Measurements from ENCODE around the gene APOO. TPM values are rescaled to one million over a fixed set of nuclear protein-coding genes. Genes with fewer than 3 reads are reported as not detected.

The APOO gene
- total and polyA plus RNA-seq, 2 of the 13 experiments (the other 11 are each of a cell fraction or from before 2014, with no cell fraction given), result 9.7 to 22.1 TPM

GRCh38 chrX:23841847-23842522, 65.8 kb downstream of the APOO start (continued):
- TF ChIP-seq, protein P1, sequence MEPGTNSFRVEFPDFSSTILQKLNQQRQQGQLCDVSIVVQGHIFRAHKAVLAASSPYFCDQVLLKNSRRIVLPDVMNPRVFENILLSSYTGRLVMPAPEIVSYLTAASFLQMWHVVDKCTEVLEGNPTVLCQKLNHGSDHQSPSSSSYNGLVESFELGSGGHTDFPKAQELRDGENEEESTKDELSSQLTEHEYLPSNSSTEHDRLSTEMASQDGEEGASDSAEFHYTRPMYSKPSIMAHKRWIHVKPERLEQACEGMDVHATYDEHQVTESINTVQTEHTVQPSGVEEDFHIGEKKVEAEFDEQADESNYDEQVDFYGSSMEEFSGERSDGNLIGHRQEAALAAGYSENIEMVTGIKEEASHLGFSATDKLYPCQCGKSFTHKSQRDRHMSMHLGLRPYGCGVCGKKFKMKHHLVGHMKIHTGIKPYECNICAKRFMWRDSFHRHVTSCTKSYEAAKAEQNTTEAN (CRISPR knock-in tag; conservative IDR thresholded peaks at IDR 0.05), result peak; percentile 80; the same call in 1 of the 2 replicates
- TF ChIP-seq ZC3H13 (CRISPR knock-in tag; IDR thresholded peaks at IDR 0.05), result no peak
- no peak for TF ChIP-seq MEIS2 (CRISPR knock-in tag; IDR thresholded peaks at IDR 0.05)
- no peak for TF ChIP-seq ADNP (CRISPR knock-in tag; IDR thresholded peaks at IDR 0.05)
- TF ChIP-seq PITX1 (CRISPR knock-in tag; IDR thresholded peaks at IDR 0.05), result peak; percentile 88
- TF ChIP-seq ZBTB38 (CRISPR knock-in tag; IDR thresholded peaks at IDR 0.05), result no peak
- TF ChIP-seq, protein P2, sequence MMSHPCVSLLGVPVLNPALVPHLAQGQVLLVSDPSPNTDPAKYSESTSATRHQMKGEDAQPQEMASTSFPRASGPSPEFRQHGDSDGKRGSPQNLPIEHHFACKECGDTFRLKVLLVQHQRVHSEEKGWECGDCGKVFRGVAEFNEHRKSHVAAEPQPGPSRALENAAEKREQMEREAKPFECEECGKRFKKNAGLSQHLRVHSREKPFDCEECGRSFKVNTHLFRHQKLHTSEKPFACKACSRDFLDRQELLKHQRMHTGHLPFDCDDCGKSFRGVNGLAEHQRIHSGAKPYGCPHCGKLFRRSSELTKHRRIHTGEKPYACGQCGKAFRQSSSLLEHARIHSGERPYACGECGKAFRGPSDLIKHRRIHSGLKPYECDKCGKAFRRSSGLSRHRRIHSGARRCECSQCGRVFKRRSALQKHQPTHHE (CRISPR knock-in tag; IDR thresholded peaks at IDR 0.05; ENCODE audit: borderline replicate concordance), result no peak
- TF ChIP-seq ZNF382 (CRISPR knock-in tag; IDR thresholded peaks at IDR 0.05; ENCODE audit: borderline replicate concordance), result no peak
- no peak for TF ChIP-seq SNAI1 (CRISPR knock-in tag; IDR thresholded peaks at IDR 0.05; ENCODE audit: borderline replicate concordance)
- no peak for TF ChIP-seq ZNF225 (CRISPR knock-in tag; IDR thresholded peaks at IDR 0.05)
- TF ChIP-seq, protein P3, sequence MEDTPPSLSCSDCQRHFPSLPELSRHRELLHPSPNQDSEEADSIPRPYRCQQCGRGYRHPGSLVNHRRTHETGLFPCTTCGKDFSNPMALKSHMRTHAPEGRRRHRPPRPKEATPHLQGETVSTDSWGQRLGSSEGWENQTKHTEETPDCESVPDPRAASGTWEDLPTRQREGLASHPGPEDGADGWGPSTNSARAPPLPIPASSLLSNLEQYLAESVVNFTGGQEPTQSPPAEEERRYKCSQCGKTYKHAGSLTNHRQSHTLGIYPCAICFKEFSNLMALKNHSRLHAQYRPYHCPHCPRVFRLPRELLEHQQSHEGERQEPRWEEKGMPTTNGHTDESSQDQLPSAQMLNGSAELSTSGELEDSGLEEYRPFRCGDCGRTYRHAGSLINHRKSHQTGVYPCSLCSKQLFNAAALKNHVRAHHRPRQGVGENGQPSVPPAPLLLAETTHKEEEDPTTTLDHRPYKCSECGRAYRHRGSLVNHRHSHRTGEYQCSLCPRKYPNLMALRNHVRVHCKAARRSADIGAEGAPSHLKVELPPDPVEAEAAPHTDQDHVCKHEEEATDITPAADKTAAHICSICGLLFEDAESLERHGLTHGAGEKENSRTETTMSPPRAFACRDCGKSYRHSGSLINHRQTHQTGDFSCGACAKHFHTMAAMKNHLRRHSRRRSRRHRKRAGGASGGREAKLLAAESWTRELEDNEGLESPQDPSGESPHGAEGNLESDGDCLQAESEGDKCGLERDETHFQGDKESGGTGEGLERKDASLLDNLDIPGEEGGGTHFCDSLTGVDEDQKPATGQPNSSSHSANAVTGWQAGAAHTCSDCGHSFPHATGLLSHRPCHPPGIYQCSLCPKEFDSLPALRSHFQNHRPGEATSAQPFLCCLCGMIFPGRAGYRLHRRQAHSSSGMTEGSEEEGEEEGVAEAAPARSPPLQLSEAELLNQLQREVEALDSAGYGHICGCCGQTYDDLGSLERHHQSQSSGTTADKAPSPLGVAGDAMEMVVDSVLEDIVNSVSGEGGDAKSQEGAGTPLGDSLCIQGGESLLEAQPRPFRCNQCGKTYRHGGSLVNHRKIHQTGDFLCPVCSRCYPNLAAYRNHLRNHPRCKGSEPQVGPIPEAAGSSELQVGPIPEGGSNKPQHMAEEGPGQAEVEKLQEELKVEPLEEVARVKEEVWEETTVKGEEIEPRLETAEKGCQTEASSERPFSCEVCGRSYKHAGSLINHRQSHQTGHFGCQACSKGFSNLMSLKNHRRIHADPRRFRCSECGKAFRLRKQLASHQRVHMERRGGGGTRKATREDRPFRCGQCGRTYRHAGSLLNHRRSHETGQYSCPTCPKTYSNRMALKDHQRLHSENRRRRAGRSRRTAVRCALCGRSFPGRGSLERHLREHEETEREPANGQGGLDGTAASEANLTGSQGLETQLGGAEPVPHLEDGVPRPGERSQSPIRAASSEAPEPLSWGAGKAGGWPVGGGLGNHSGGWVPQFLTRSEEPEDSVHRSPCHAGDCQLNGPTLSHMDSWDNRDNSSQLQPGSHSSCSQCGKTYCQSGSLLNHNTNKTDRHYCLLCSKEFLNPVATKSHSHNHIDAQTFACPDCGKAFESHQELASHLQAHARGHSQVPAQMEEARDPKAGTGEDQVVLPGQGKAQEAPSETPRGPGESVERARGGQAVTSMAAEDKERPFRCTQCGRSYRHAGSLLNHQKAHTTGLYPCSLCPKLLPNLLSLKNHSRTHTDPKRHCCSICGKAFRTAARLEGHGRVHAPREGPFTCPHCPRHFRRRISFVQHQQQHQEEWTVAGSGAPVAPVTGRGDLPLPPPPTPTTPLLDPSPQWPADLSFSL (CRISPR knock-in tag; IDR thresholded peaks at IDR 0.05), result no peak
- no peak for TF ChIP-seq ZNF556 (CRISPR knock-in tag; IDR thresholded peaks at IDR 0.05; ENCODE audit: borderline replicate concordance)
- peak; percentile 52 for TF ChIP-seq ASH2L (IDR thresholded peaks at IDR 0.05; ENCODE audit: insufficient read length, low read depth, low read length)
- TF ChIP-seq POLR2G (IDR thresholded peaks at IDR 0.05; ENCODE audit: low read depth, low read length), result no peak
- 0 out of 2 replicates have a peak, but pooled peaks have one; percentile 40 for TF ChIP-seq THAP11 (CRISPR knock-in tag; IDR thresholded peaks at IDR 0.05)
- TF ChIP-seq ZNF563 (CRISPR knock-in tag; IDR thresholded peaks at IDR 0.05), result no peak
- TF ChIP-seq ZFYVE20 (CRISPR knock-in tag; IDR thresholded peaks at IDR 0.05; ENCODE audit: borderline replicate concordance, low read depth), result no peak
